Stimulated activated CD4-positive, alpha-beta T cell treated with anti-CD3 and anti-CD28 coated beads, Interleukin-12 subunit alpha, Interleukin-12 subunit beta, amount 100 ng/mL, for 24 hours (primary cell): ENCODE measurements around the gene ODR4.
"Not testable (repeated sequence)": the region's sequence is repeated elsewhere in the genome, so short reads cannot be mapped to it uniquely, and the experiment has no call there.

Source experiments
- DNase-seq, 2 experiments: peaks; one replicate each; pipeline ENCODE4 v3.0.0-alpha.2; 2020; ENCODE audit warnings: low read depth in 2 of 2

The ODR4 gene

DNA sequence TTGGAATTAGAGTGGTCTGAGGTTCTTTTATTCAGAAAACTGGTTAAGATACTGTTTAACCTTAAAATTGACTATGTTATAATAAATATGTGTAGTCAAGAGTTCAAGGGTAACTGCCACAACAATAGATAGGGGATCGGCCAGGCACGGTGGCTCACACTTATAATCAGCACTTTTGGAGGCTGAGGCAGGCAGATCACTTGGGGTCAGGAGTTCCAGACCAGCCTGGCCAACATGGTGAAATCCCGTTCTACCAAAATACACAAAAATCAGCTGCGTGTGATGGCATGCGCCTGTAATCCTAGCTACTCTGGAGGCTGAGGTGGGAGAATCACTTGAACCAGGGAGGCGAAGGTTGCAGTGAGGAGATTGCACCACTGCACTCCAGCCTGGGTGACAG lies 45.8 kb downstream of the ODR4 start:
- no peak for DNase-seq

DNA sequence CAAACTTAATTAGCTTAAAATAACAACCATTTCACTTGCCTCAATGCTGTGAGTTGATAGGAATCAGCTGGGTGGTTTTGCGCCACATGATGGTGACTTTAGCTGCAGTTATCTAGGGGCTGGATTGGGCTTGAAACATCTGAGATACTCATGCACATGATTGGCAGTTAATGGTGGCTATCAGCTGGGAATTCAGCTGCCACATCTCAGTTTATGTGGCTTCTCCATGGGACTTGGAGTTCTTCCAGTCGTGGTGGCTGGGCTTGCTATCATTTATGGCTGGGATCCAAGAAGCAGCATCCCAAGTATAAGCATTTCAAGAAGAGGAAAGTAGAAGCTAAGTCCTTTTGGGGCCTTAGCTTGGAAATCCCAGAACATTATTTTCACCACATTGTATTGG lies 48.9 kb downstream of the ODR4 start:
- no peak for DNase-seq

DNA sequence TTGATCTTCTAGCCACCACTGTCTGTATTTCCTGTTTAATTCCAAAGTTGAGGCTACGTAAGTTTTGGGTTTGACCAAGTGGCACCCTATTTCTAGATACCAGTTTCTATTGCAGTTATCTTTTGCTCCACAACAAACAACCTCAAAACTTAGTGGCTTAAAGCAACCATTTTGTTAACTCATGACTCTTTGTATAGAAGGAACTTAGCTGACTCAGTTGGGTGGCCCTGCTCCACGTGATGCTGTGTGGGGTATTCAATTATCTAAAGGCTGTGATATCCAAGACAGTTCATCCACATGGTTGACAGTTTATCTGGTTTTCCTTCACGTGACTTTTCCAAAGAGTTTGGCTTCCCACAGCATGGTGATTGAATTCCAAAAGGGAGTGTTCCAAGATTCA lies 50.5 kb downstream of the ODR4 start:
- DNase-seq: no peak

- DNase-seq: no peak
These were observed 53.4 kb downstream of the ODR4 start for GRCh38 chr1:186429017-186429416.

DNA sequence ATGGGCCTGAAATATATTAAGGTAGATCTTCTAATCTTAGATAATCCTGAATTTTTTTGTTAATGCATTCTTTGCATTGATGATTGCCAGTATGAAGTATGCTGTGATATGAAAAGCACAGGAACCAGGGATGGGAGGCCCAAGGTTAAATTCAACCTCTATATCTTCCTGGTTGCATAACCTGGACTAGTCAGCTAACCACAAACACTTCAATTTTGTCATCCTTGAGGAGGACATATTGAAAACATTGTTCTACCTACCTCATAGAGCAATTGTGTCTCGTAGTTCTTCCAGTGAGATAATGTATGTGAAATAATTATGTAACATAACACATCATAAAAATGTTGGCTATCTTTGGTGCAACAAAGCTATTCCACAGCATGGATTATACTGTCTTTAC lies 59.7 kb downstream of the ODR4 start:
- DNase-seq: no peak

- DNase-seq: no peak
These were observed 62.9 kb downstream of the ODR4 start for GRCh38 chr1:186438567-186438966.

- DNase-seq: no peak
These were observed 64.9 kb downstream of the ODR4 start for GRCh38 chr1:186440584-186440983.

GRCh38 chr1:186442651-186443375 lies 67.2 kb downstream of the ODR4 start:
- no peak for DNase-seq

GRCh38 chr1:186443638-186444037 lies 68.0 kb downstream of the ODR4 start:
- DNase-seq: no peak

GRCh38 chr1:186446152-186446551 lies 70.5 kb downstream of the ODR4 start:
- no peak for DNase-seq

DNA sequence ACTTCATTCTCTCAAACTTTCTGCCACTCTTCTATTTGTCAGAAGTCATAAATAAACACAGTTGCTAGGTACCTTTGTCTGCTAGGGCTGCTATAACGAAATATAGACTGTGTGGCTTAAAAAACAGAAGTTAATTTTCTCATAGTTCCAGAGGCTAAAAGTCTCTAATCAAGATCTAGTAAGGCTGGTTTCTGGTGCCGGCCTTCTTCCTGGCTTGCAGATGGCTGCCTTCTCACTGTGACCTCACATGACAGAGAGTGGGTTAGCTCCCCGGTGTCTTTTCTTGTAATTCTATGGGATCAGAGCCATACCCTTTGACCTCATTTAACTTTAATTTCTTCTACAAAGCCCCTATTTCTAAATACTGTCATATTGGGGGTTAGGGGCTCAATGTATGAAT lies 79.3 kb downstream of the ODR4 start:
- no peak for DNase-seq

DNA sequence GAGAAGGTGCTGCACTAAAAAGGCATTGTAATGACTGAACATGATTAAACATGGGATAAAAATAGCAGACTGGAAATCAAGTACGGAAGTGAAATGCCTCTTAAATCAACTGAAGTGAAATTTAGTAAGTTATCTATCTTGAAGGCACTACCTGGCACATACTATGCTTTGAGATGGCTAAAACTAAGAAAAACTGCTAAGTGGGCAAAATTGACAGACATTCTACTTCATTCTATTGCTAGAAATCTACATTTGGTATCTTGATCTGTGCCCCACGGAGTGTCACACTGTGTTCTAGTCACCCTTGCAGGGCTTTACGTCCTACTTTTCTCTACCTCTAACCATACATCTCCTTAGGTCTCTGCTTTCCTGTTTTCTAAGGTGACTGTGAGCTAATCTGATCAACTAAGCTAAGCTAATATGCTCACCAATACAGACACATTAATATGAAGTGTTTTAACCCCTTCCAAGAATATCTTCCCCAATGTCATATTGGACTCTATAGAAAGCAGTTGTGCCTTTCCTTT lies 81.2 kb downstream of the ODR4 start:
- DNase-seq: no peak

GRCh38 chr1:186459161-186459560 lies 83.5 kb downstream of the ODR4 start:
- DNase-seq: not testable (repeated sequence)

DNA sequence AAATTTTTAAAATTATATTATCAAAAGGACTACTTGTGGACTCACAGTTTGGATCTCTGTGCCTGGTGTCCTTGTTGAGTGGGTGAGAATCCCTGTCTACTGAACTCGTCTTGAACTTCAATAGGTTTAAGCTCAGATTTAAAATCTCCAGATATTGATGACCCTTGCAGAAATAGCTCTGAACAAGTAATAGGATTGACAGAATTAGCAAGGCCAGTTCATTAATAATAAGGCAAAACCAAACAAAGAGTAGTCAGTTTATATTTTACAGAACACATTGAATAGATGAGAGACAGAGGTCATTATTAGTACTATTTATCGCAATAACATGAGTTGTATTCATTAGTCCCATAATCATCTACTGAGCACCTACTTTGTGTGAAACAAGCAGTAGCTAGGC lies 85.4 kb downstream of the ODR4 start, which contains the start of gene PDC:
Gene PDC (minus strand): TSS at position 101 of the 400 bp plus-strand sequence. CDS start 11,655 bp downstream, outside the sequence.
- no peak for DNase-seq

- DNase-seq: no peak
These were observed 87.9 kb downstream of the ODR4 start for GRCh38 chr1:186463511-186463910.

- no peak for DNase-seq
These were observed 88.3 kb downstream of the ODR4 start for GRCh38 chr1:186463926-186464325.

DNA sequence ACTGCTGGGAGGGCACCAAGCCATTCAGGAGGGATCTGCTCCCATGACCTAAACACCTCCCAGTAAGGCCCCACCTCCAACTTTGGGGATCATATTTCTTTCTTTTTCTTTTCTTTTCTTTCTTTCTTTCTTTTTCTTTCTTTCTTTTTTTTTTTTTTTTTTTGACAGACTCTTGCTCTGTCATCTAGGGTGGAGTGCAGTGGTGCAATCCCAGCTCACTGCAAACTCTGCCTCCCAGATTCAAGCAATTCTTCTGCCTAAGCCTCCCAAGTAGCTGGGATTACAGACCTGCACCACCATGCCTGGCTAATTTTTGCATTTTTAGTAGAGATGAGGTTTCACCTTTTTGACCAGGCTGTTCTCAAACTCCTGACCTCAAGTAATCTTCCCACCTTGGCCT lies 89.9 kb downstream of the ODR4 start:
- not testable (repeated sequence) for DNase-seq

GRCh38 chr1:186465946-186466345 lies 90.3 kb downstream of the ODR4 start:
- no peak for DNase-seq
